PC-9 (cell line): Measurements from ENCODE around the gene APBB1IP. TPM values are rescaled to one million over a fixed set of nuclear protein-coding genes. Genes with fewer than 3 reads are reported as not detected.

Experiments
- BruUV-seq: library from RNA; stranded (reverse); fragments of 400-500 nt; replicated peaks from 2 replicates; lab custom pipeline; 2021; lab: Mats Ljungman, UMichigan
- CTCF ChIA-PET: fragments of 300-600 bp; sonication (Branson Sonifier 250); formaldehyde crosslinking; loops from one replicate; lab custom pipeline; 2022; ENCODE audit warnings: antibody characterized with exemption; lab: Charles Lee
- POLR2A ChIA-PET: fragments of 300-600 bp; sonication (Branson Sonifier 250); formaldehyde crosslinking; loops from one replicate; lab custom pipeline; 2022; ENCODE audit warnings: antibody characterized with exemption; ENCODE audit not compliant: unreplicated experiment; lab: Charles Lee
- DNase-seq, 2 experiments: peaks; one replicate each; pipeline versions ENCODE4 v3.0.0 to v3.0.0-alpha.2; 2015 to 2022; ENCODE audit warnings: mixed read lengths in 1 of 2
- H2AFZ ChIP-seq: fragments of 200-600 bp; sonication (generic); 2 replicates; pipeline ENCODE4 v1.8.1; 2017; ENCODE audit warnings: antibody characterized with exemption
- H3F3A ChIP-seq: fragments of 200-600 bp; sonication (generic); 2 replicates; pipeline ENCODE4 v1.8.1; 2017; ENCODE audit warnings: antibody characterized with exemption, mild to moderate bottlenecking, low read depth; ENCODE audit not compliant: insufficient read depth
- H3K27ac ChIP-seq: fragments of 200-600 bp; sonication (generic); 2 replicates; pipeline ENCODE4 v1.6.1; 2016; ENCODE audit warnings: mixed run types
- H3K27me3 ChIP-seq: fragments of 200-600 bp; sonication (generic); 2 replicates; pipeline ENCODE4 v1.6.1; 2016; ENCODE audit warnings: low read depth, mixed run types; ENCODE audit not compliant: insufficient read depth
- H3K36me3 ChIP-seq: fragments of 200-600 bp; sonication (generic); 2 replicates; pipeline ENCODE4 v1.6.1; 2016; ENCODE audit warnings: low read depth, mixed run types
- H3K4me1 ChIP-seq: fragments of 200-600 bp; sonication (generic); replicated peaks from 2 replicates; pipeline ENCODE4 v1.6.1; 2016; ENCODE audit warnings: mixed run types; ENCODE audit not compliant: insufficient read depth
- H3K4me2 ChIP-seq: fragments of 200-600 bp; sonication (generic); 2 replicates; pipeline ENCODE4 v1.6.1; 2017; ENCODE audit warnings: mixed run types
- H3K4me3 ChIP-seq: fragments of 200-600 bp; sonication (generic); 2 replicates; pipeline ENCODE4 v1.6.1; 2016; ENCODE audit warnings: mixed run types
- H3K79me2 ChIP-seq: fragments of 200-600 bp; sonication (generic); 2 replicates; pipeline ENCODE4 v1.6.1; 2017; ENCODE audit warnings: low read depth, mixed run types
- H3K9me2 ChIP-seq: fragments of 200-600 bp; sonication (generic); 2 replicates; pipeline ENCODE4 v1.8.1; 2017; ENCODE audit warnings: mild to moderate bottlenecking; ENCODE audit not compliant: insufficient read depth
- H3K9me3 ChIP-seq: fragments of 200-600 bp; sonication (generic); 2 replicates; pipeline ENCODE4 v1.8.1; 2016; ENCODE audit warnings: low read depth; ENCODE audit not compliant: insufficient read depth
- H4K20me1 ChIP-seq: fragments of 200-600 bp; sonication (generic); 2 replicates; pipeline ENCODE4 v1.8.1; 2017; ENCODE audit not compliant: insufficient read depth
- CTCF ChIP-seq: fragments of 200-600 bp; sonication (generic); conservative IDR thresholded peaks from 2 replicates; pipeline ENCODE4 v1.6.1; 2017; ENCODE audit warnings: mixed run types, antibody characterized with exemption, mild to moderate bottlenecking, moderate library complexity
- EZH2 ChIP-seq: fragments of 200-600 bp; sonication (generic); IDR thresholded peaks from 2 replicates; pipeline ENCODE4 v1.8.0; 2017; ENCODE audit warnings: antibody characterized with exemption, low read depth
- intact Hi-C: fragments of 100-400 bp; cut with micrococcal nuclease; formaldehyde crosslinking; loops from one replicate; pipeline ENCODE4 v1.10.0; 2022; ENCODE audit not compliant: unreplicated experiment
- total RNA-seq: library from RNA; stranded (reverse); gene quantifications from 2 replicates; pipeline ENCODE4 v1.2.3, GENCODE V29; 2021

APBB1IP gene
- total RNA-seq, 1 experiment from 2014 or later, result not detected

GRCh38 chr10:26555719-26556368 lies 117.7 kb downstream of the APBB1IP start:
- DNase-seq, result no peak
- ChIA-PET POLR2A (no interaction called here), CTCF (interaction anchor here (0.5 to 0.6 kb wide), 2 partner anchors 801 to 1512 kb away, joined by 3 to 4 read pairs; no protein-coding TSS in a partner anchor)
- no peaks in the 10 kb centered on the region for H3K79me2 ChIP-seq
- no peaks in the 10 kb centered on the region for H3K9me3 ChIP-seq
- H3K4me2 ChIP-seq, result no peak overlapping the region
- no peaks in the 10 kb centered on the region for H4K20me1 ChIP-seq
- H3F3A ChIP-seq, result no peaks in the 10 kb centered on the region
- TF ChIP-seq CTCF, result no peak
- no peak for TF ChIP-seq EZH2
- BruUV-seq, result no TSS peak
- H3K27me3 ChIP-seq, result no peaks in the 10 kb centered on the region
- intact Hi-C loops, result loop anchor here (5.0 kb wide), 1 partner anchor 829 kb away; no protein-coding TSS in a partner anchor
- H3K4me1 ChIP-seq, result no peaks in the 10 kb centered on the region
- no peak overlapping the region for H2AFZ ChIP-seq
- no peak overlapping the region for H3K4me3 ChIP-seq
- no peak overlapping the region for H3K27ac ChIP-seq
- H3K36me3 ChIP-seq, result no peaks in the 10 kb centered on the region
- no peaks in the 10 kb centered on the region for H3K9me2 ChIP-seq

GRCh38 chr10:26556748-26557640 lies 118.9 kb downstream of the APBB1IP start:
- H3K36me3 ChIP-seq, result no peaks in the 10 kb centered on the region
- no peaks in the 10 kb centered on the region for H3K9me2 ChIP-seq
- DNase-seq, result peak in 1 of 2 experiments; percentile 4
- no peak overlapping the region for H3K4me3 ChIP-seq
- TF ChIP-seq EZH2 (no peak), CTCF (peak; percentile 69)
- H4K20me1 ChIP-seq, result no peaks in the 10 kb centered on the region
- H3K27me3 ChIP-seq, result 0 out of 2 replicates have a peak, but pooled peaks cover 1% of the 10 kb centered on the region
- POLR2A ChIA-PET, result no interaction called here
- no peak overlapping the region for H2AFZ ChIP-seq
- H3K9me3 ChIP-seq, result no peaks in the 10 kb centered on the region
- CTCF ChIA-PET, result interaction anchor here (0.6 kb wide), 2 partner anchors 365 to 802 kb away, joined by 4 to 6 read pairs; no protein-coding TSS in a partner anchor
- H3K27ac ChIP-seq, result no peak overlapping the region
- H3K4me1 ChIP-seq, result no peaks in the 10 kb centered on the region
- intact Hi-C loops, result loop anchor here (1.0 to 5.0 kb wide), 3 partner anchors 222 to 830 kb away; no protein-coding TSS in a partner anchor
- H3K4me2 ChIP-seq, result no peak overlapping the region
- BruUV-seq, result no TSS peak
- no peaks in the 10 kb centered on the region for H3F3A ChIP-seq
- no peaks in the 10 kb centered on the region for H3K79me2 ChIP-seq

- Histone ChIP-seq H3K27ac (no peak overlapping the region), H3K4me1 (no peaks in the 10 kb centered on the region), H3K4me2 (no peak overlapping the region), H2AFZ (no peak overlapping the region), H3K27me3 (0 out of 2 replicates have a peak, but pooled peaks cover 5% of the 10 kb centered on the region), H3F3A (no peaks in the 10 kb centered on the region), H3K9me3 (no peaks in the 10 kb centered on the region), H4K20me1 (no peaks in the 10 kb centered on the region), H3K79me2 (no peaks in the 10 kb centered on the region), H3K36me3 (no peaks in the 10 kb centered on the region), H3K9me2 (no peaks in the 10 kb centered on the region), H3K4me3 (no peak overlapping the region)
- POLR2A ChIA-PET, result no interaction called here
- intact Hi-C loops, result loop anchor here (1.0 to 5.0 kb wide), 3 partner anchors 222 to 830 kb away; no protein-coding TSS in a partner anchor
- DNase-seq, result no peak
- CTCF ChIA-PET, result interaction anchor here (0.6 kb wide), 1 partner anchor 366 kb away, joined by 6 read pairs; no protein-coding TSS in a partner anchor
- TF ChIP-seq EZH2 (no peak), CTCF (no peak)
- no TSS peak for BruUV-seq
Measured at GRCh38 chr10:26557641-26558014, 119.5 kb downstream of the APBB1IP start.
